Right lobe of liver (tissue), 6 donors: Measurements from ENCODE around the gene CMPK2. TPM values are rescaled to one million over a fixed set of nuclear protein-coding genes. Genes with fewer than 3 reads are reported as not detected.

Experiments used
- ATAC-seq, 4 donors: fragments of 200-7000 bp; cut with Tn5 transposase; one replicate each; pipeline ENCODE4 v1.9.1; 2020; ENCODE audit warnings: mild to moderate bottlenecking in 4 of 4, moderate library complexity in 4 of 4
- DNase-seq, 3 donors: peaks; one replicate each; pipeline ENCODE4 v3.0.0-alpha.2; 2020
- H3K27ac ChIP-seq, 3 donors: fragments of 200-600 bp; one replicate each; pipeline ENCODE4 v1.8.0; 2022
- H3K27me3 ChIP-seq, 2 donors: fragments of 200-600 bp; one replicate each; pipeline ENCODE4 v1.8.0; 2022
- H3K36me3 ChIP-seq, 4 donors: fragments of 200-600 bp; sonication (generic) in 1 of 4; one replicate each; pipeline versions ENCODE4 v1.5.1 to v1.8.0; 2017 to 2022; ENCODE audit warnings: control low read depth in 1 of 4
- H3K4me1 ChIP-seq, 4 donors: fragments of 200-600 bp; sonication (generic) in 1 of 4; one replicate each; pipeline versions ENCODE4 v1.5.1 to v1.8.0; 2017 to 2022; ENCODE audit warnings: control low read depth in 1 of 4
- H3K4me3 ChIP-seq, 3 donors: fragments of 200-600 bp; one replicate each; pipeline ENCODE4 v1.8.0; 2022
- H3K9me3 ChIP-seq, 4 donors: fragments of 200-600 bp; sonication (generic) in 1 of 4; one replicate each; pipeline versions ENCODE4 v1.5.1 to v1.8.0; 2017 to 2022; ENCODE audit warnings: control low read depth in 1 of 4
- CTCF ChIP-seq, 4 donors: fragments of 200-600 bp in 3 of 4; fragments of 450-650 bp in 1 of 4; IDR thresholded peaks; one replicate each; pipeline versions ENCODE4 v1.5.1 to v1.8.0; 2016 to 2022; ENCODE audit warnings: antibody characterized with exemption in 4 of 4, mild to moderate bottlenecking in 2 of 4
- POLR2A ChIP-seq: fragments of 450-650 bp; IDR thresholded peaks from one replicate; pipeline ENCODE4 v1.6.1; 2017; ENCODE audit warnings: antibody characterized with exemption, mild to moderate bottlenecking
- WGBS: methylation state at CpG from one replicate; pipeline ENCODE4 v1.1.6; 2018; ENCODE audit warnings: low coverage, low lambda C conversion rate; ENCODE audit not compliant: insufficient coverage; ENCODE audit errors: missing lambda C conversion rate; 5-methylcytosine and 5-hydroxymethylcytosine counted together
- intact Hi-C, 2 donors: fragments of 100-400 bp; cut with DNase I; formaldehyde crosslinking; loops; one replicate each; pipeline versions ENCODE4 v1.11.2 to v1.14.1; 2022
- total RNA-seq, 6 experiments: library from RNA; depleted of rRNA in 2 of 6; stranded (reverse); fragments of >200 nt in 2 of 6; fragmentation: NEBNext Ultra II Directional in 3 of 6; extraction: Animal tissue kit (Norgen Biotek cat#: 25700) in 3 of 6; gene quantifications; one replicate each; pipeline versions ENCODE4 v1.1.0 to v1.2.4, GENCODE V29; 2016 to 2023
- donor health status: DM: no; HTN: yes; CAD: no.
- donor health status: DM: no; HTN: no; CAD: no.
- donor health status: DM: no; HTN: no; CAD: no.
- donor health status: DM: no; HTN: yes; CAD: no.
- donor health status: DM: no; HTN: yes; CAD: no.

The CMPK2 gene
- total RNA-seq, 6 experiments from 2014 or later = 1.9 to 5.1 (median 3.8) TPM

GRCh38 chr2:6845903-6846302, 19.8 kb downstream of the CMPK2 start:
- TF ChIP-seq POLR2A = no peak
- TF ChIP-seq CTCF (IDR thresholded peaks at IDR 0.05) = no peak
- intact Hi-C loops = no loop called here
- no peaks in the 10 kb centered on the region for H3K36me3 ChIP-seq
- H3K9me3 ChIP-seq = peaks cover 0 to 25% (median 4%) of the 10 kb centered on the region in 4 donors
- no peak overlapping the region for H3K4me3 ChIP-seq
- no peaks in the 10 kb centered on the region for H3K4me1 ChIP-seq
- 76% methylated on average over 2 of the region's 2 CpGs for WGBS
- ATAC-seq (no peak), DNase-seq (no peak)
- no peak overlapping the region for H3K27ac ChIP-seq
- no peaks in the 10 kb centered on the region for H3K27me3 ChIP-seq

GRCh38 chr2:6845312-6845711, 20.4 kb downstream of the CMPK2 start:
- ATAC-seq (peak in 3 of 4 donors; percentile 26 to 55 (median 40)), DNase-seq (no peak)
- no peak overlapping the region for H3K4me3 ChIP-seq
- no peak overlapping the region for H3K27ac ChIP-seq
- H3K36me3 ChIP-seq = no peaks in the 10 kb centered on the region
- TF ChIP-seq POLR2A (no peak), CTCF (IDR thresholded peaks at IDR 0.05) (no peak)
- H3K9me3 ChIP-seq = peaks cover 0 to 25% (median 4%) of the 10 kb centered on the region in 4 donors
- H3K27me3 ChIP-seq = no peaks in the 10 kb centered on the region
- 71% methylated on average over 3 of the region's 3 CpGs for WGBS
- H3K4me1 ChIP-seq = no peaks in the 10 kb centered on the region
- intact Hi-C loops = no loop called here

- Histone ChIP-seq H3K9me3 (peaks cover 0 to 25% (median 4%) of the 10 kb centered on the region in 4 donors), H3K4me1 (no peaks in the 10 kb centered on the region), H3K36me3 (no peaks in the 10 kb centered on the region), H3K27ac (no peak overlapping the region), H3K4me3 (no peak overlapping the region), H3K27me3 (no peaks in the 10 kb centered on the region)
- TF ChIP-seq POLR2A = no peak
- ATAC-seq = no peak
- 69% methylated on average over 2 of the region's 2 CpGs for WGBS
- intact Hi-C loops = no loop called here
- DNase-seq = no peak
Observed at GRCh38 chr2:6841537-6842287, 24.0 kb downstream of the CMPK2 start.

- intact Hi-C loops = no loop called here
- TF ChIP-seq CTCF (IDR thresholded peaks at IDR 0.05) (no peak), POLR2A (no peak)
Observed at GRCh38 chr2:6838673-6839319, 26.9 kb downstream of the CMPK2 start.

DNA sequence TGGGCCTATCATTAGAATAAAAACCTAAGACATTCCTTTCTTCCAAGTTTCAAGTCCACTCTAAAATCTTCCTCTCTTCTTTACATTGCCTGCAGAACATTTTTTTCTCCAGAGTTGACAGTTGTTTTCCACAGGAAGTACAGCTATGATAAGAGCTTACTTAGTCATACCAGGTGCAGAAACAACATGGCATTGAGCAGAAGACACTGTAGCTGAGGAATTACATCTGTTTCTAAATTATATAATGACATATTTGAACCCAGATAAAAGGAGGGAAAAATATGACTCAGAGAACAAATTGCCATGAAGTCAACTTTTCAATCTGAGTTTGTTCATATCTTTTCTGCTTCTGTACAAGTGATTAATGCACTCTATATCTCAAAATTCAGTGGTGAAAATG, 30.2 kb downstream of the CMPK2 start:
- H3K36me3 ChIP-seq = no peaks in the 10 kb centered on the region
- no peak overlapping the region for H3K27ac ChIP-seq
- no peak for DNase-seq
- H3K9me3 ChIP-seq = peaks cover 0 to 8% (median 0%) of the 10 kb centered on the region in 4 donors
- intact Hi-C loops = no loop called here
- no peaks in the 10 kb centered on the region for H3K4me1 ChIP-seq
- TF ChIP-seq POLR2A = no peak
- no peaks in the 10 kb centered on the region for H3K27me3 ChIP-seq
- no peak for ATAC-seq
- H3K4me3 ChIP-seq = no peak overlapping the region

More at GRCh38 chr2:6838673-6839319, 26.9 kb downstream of the CMPK2 start:
- H3K9me3 ChIP-seq = peaks cover 0 to 9% (median 0%) of the 10 kb centered on the region in 4 donors
- no peak for DNase-seq
- H3K4me1 ChIP-seq = no peaks in the 10 kb centered on the region
- no peak overlapping the region for H3K27ac ChIP-seq
- WGBS = 92% methylated on average over 4 of the region's 4 CpGs
- no peaks in the 10 kb centered on the region for H3K36me3 ChIP-seq
- no peaks in the 10 kb centered on the region for H3K27me3 ChIP-seq
- H3K4me3 ChIP-seq = no peak overlapping the region
- ATAC-seq = no peak
